WTC11 (cell line): ENCODE results near the gene ELFN1. TPM values are rescaled to one million over a fixed set of nuclear protein-coding genes. Genes with fewer than 3 reads are reported as not detected.

Experiments
- ATAC-seq: fragments of 200-7000 bp; cut with Tn5 transposase; 2 replicates; pipeline ENCODE4 v1.10.0; 2021; ENCODE audit warnings: mild to moderate bottlenecking, moderate library complexity
- CTCF ChIA-PET: fragments of 300-600 bp; sonication (Branson Sonifier 250); formaldehyde crosslinking; loops from one replicate; lab custom pipeline; 2021; ENCODE audit warnings: antibody characterized with exemption; lab: Charles Lee
- POLR2A ChIA-PET: fragments of 350-600 bp; sonication (Branson Sonifier 250); formaldehyde crosslinking; loops from one replicate; lab custom pipeline; 2021; ENCODE audit warnings: antibody characterized with exemption; lab: Charles Lee
- DNase-seq: peaks from one replicate; pipeline ENCODE4 v3.0.0; 2021; ENCODE audit warnings: low spot score
- H3K27ac Mint-ChIP-seq: 2 replicates; pipeline ENCODE4 v1.8.0; 2021; ENCODE audit warnings: mixed read lengths
- H3K27me3 Mint-ChIP-seq: 2 replicates; pipeline ENCODE4 v1.8.0; 2021; ENCODE audit warnings: low read depth, mild to moderate bottlenecking, moderate library complexity, mixed read lengths
- H3K36me3 Mint-ChIP-seq: 2 replicates; pipeline ENCODE4 v1.8.0; 2021; ENCODE audit warnings: mixed read lengths
- H3K4me1 Mint-ChIP-seq: 2 replicates; pipeline ENCODE4 v1.8.0; 2022; ENCODE audit warnings: mixed read lengths
- H3K4me3 Mint-ChIP-seq: 2 replicates; pipeline ENCODE4 v1.8.0; 2021; ENCODE audit warnings: mild to moderate bottlenecking, moderate library complexity, mixed read lengths
- H3K9me3 Mint-ChIP-seq: 2 replicates; pipeline ENCODE4 v1.8.0; 2021; ENCODE audit warnings: mixed read lengths
- ATF3 ChIP-seq: sonication (generic); formaldehyde crosslinking; conservative IDR thresholded peaks from 2 replicates; pipeline ENCODE4 v1.8.1; 2022; ENCODE audit warnings: mild to moderate bottlenecking, missing genetic modification reagents
- ATF6 ChIP-seq: sonication (generic); formaldehyde crosslinking; IDR thresholded peaks from 2 replicates; pipeline ENCODE4 v1.8.1; 2023; ENCODE audit warnings: mild to moderate bottlenecking, missing genetic modification reagents
- CREM ChIP-seq: sonication (generic); formaldehyde crosslinking; IDR thresholded peaks from 2 replicates; pipeline ENCODE4 v1.8.1; 2022; ENCODE audit warnings: mild to moderate bottlenecking, missing genetic modification reagents, moderate library complexity
- ELF4 ChIP-seq: sonication (generic); formaldehyde crosslinking; IDR thresholded peaks from 2 replicates; pipeline ENCODE4 v1.8.1; 2022; ENCODE audit warnings: low read depth, mild to moderate bottlenecking, moderate library complexity, missing genetic modification reagents
- NR3C1 ChIP-seq: sonication (generic); formaldehyde crosslinking; conservative IDR thresholded peaks from 2 replicates; pipeline ENCODE4 v1.8.1; 2023; ENCODE audit warnings: low read depth, mild to moderate bottlenecking, missing genetic modification reagents
- OVOL2 ChIP-seq: fragments of 250-450 bp; sonication (Bioruptor Pico); IDR thresholded peaks from 2 replicates; pipeline ENCODE4 v1.9.0; 2021; ENCODE audit warnings: mild to moderate bottlenecking, borderline replicate concordance
- TEAD4 ChIP-seq: sonication (generic); formaldehyde crosslinking; IDR thresholded peaks from 2 replicates; pipeline ENCODE4 v1.8.0; 2022; ENCODE audit warnings: mild to moderate bottlenecking, missing genetic modification reagents
- USF2 ChIP-seq: sonication (generic); formaldehyde crosslinking; IDR thresholded peaks from 2 replicates; pipeline ENCODE4 v1.8.1; 2023; ENCODE audit warnings: mild to moderate bottlenecking, missing genetic modification reagents, moderate library complexity
- ZBTB43 ChIP-seq: sonication (generic); formaldehyde crosslinking; IDR thresholded peaks from 2 replicates; pipeline ENCODE4 v1.8.1; 2023; ENCODE audit warnings: mild to moderate bottlenecking, missing genetic modification reagents
- ZNF263 ChIP-seq: sonication (generic); formaldehyde crosslinking; IDR thresholded peaks from 2 replicates; pipeline ENCODE4 v1.8.1; 2022; ENCODE audit warnings: low read depth, mild to moderate bottlenecking, moderate library complexity, missing genetic modification reagents
- ZSCAN18 ChIP-seq: fragments of 250-450 bp; sonication (Bioruptor Pico); IDR thresholded peaks from 2 replicates; pipeline ENCODE4 v2.1.2; 2022; ENCODE audit warnings: mild to moderate bottlenecking, moderate library complexity
- total RNA-seq: library from RNA; stranded (reverse); gene quantifications from 3 replicates; pipeline ENCODE4 v1.2.3, GENCODE V29; 2021

The ELFN1 gene
- total RNA-seq, 1 experiment from 2014 or later = 4.6 TPM

GRCh38 chr7:1679966-1680730 is 10.1 kb downstream of the ELFN1 start (continued):
- no peak for TF ChIP-seq ATF3 (CRISPR knock-in tag)

- POLR2A ChIA-PET = no interaction called here
- H3K9me3 Mint-ChIP-seq = peaks cover 42% of the 10 kb centered on the region
Observed at GRCh38 chr7:1681581-1681980, 11.5 kb downstream of the ELFN1 start.

More at GRCh38 chr7:1681581-1681980, 11.5 kb downstream of the ELFN1 start:
- CTCF ChIA-PET = no interaction called here
- TF ChIP-seq ZBTB43 (CRISPR knock-in tag) (no peak), USF2 (no peak), TEAD4 (no peak), ZSCAN18 (no peak), ATF6 (CRISPR knock-in tag) (no peak), ZNF263 (CRISPR knock-in tag) (no peak), ELF4 (CRISPR knock-in tag) (no peak), NR3C1 (CRISPR knock-in tag) (no peak), OVOL2 (no peak), CREM (CRISPR knock-in tag) (no peak), ATF3 (CRISPR knock-in tag) (no peak)
- peaks cover 6% of the 10 kb centered on the region; the same call in 1 of the 2 replicates for H3K4me1 Mint-ChIP-seq
- H3K27me3 Mint-ChIP-seq = peaks cover 4% of the 10 kb centered on the region
- peaks cover 23% of the 10 kb centered on the region for H3K36me3 Mint-ChIP-seq
- no peak overlapping the region for H3K4me3 Mint-ChIP-seq
- no peak overlapping the region for H3K27ac Mint-ChIP-seq
- ATAC-seq (no peak), DNase-seq (no peak)
